Measurements from ENCODE around the gene OAF.

The OAF gene

DNA sequence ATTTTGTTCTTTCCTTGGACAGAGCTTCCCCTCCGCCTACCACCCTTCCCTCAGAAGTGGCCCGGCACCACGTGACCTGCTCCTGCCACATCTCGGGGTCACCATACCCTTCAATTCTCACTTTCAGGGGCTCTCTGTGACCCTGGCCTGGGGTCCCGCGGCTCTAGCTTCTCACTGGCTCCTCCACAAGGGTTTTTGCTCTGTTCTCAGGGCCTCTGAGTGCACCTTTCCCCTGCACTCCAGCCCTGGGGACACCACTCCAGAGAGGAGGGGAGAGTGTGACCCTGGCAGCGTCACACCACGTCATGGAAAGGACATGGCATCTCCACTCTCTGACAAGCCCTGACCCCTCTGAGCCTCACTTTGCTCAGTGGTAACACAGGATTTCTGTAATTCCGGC is 46.5 kb downstream of the OAF start:
- no peak for DNase-seq (ENCODE audit: extremely low read depth, low read depth)
- TF ChIP-seq, protein P1, sequence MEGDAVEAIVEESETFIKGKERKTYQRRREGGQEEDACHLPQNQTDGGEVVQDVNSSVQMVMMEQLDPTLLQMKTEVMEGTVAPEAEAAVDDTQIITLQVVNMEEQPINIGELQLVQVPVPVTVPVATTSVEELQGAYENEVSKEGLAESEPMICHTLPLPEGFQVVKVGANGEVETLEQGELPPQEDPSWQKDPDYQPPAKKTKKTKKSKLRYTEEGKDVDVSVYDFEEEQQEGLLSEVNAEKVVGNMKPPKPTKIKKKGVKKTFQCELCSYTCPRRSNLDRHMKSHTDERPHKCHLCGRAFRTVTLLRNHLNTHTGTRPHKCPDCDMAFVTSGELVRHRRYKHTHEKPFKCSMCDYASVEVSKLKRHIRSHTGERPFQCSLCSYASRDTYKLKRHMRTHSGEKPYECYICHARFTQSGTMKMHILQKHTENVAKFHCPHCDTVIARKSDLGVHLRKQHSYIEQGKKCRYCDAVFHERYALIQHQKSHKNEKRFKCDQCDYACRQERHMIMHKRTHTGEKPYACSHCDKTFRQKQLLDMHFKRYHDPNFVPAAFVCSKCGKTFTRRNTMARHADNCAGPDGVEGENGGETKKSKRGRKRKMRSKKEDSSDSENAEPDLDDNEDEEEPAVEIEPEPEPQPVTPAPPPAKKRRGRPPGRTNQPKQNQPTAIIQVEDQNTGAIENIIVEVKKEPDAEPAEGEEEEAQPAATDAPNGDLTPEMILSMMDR (IDR thresholded peaks at IDR 0.05; ENCODE audit: low read depth, low read length) = no peak

DNA sequence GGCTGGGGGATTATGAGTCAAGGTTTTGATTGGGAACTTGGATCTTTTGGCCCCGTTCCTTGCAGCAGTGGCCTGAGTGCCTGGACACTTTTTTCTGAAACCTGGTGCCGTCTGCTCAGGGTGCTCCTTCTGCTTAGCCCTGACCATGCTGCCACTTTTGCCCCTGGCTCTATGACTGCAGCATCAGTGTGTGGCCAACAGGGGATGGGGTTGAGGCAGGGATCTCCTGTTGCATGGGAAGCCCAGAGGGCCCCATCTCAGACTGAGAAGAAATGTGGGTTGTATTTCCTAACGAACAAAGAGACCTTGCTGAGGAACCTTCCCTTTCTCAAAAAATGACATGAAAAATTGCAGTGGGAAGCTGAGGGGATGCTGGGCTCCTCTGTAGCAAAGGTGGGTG is 47.8 kb downstream of the OAF start:
- TF ChIP-seq, protein P1 (IDR thresholded peaks at IDR 0.05; ENCODE audit: low read depth, low read length) = peak; percentile 2; the same call in 1 of the 2 replicates
- no peak for DNase-seq (ENCODE audit: extremely low read depth, low read depth)

DNA sequence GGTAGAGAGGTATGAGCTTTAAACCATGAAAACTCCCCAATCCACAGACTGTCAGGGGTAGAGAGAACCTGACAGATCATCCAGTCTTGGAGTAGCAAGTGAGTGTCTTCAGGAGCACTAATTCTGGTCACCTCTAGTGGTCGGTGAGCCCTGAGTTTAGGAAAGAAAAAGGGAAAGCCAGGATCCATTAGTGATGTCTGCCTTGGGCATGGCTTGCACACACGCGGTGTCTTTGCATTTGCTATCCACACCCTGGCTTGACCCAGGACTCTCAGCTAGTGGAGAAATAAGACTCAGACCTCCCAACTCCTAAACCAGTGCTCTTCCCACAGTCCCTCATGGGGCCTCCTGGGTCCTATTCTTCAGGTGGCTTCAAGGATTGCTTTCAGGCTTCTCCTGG is 48.4 kb downstream of the OAF start:
- TF ChIP-seq, protein P1 (IDR thresholded peaks at IDR 0.05; ENCODE audit: low read depth, low read length) = no peak
- DNase-seq (ENCODE audit: extremely low read depth, low read depth) = no peak

DNA sequence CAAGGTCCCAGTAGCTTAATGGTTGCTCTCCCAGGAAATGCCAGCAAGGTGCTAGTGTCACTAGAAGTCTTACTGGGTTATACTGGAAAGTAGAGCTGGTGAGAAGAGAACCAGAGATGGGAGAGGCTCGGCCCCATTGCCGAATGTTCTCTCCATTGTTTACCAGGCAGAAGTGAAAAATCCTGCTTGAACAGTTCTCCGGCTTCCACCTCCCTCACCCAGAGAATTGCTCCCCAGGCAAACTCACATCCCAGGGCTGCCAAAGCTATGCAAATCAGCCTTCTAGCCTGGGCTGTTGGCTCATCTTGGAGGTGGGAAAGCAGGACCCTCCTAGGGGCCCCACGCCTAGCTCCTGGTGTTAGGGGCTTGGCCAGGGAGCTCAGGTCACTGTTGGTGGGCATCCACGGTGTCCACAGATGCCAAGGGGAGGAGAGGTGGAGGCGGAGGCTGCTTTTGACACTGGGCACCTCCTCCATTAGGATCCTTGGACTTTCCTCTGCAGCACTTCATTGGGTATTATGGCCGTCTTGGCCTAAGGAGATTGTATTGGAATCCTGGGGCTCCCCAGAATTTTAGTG is 49.2 kb downstream of the OAF start:
- TF ChIP-seq, protein P1 (IDR thresholded peaks at IDR 0.05; ENCODE audit: low read depth, low read length) = no peak
- DNase-seq (ENCODE audit: extremely low read depth, low read depth) = no peak

DNA sequence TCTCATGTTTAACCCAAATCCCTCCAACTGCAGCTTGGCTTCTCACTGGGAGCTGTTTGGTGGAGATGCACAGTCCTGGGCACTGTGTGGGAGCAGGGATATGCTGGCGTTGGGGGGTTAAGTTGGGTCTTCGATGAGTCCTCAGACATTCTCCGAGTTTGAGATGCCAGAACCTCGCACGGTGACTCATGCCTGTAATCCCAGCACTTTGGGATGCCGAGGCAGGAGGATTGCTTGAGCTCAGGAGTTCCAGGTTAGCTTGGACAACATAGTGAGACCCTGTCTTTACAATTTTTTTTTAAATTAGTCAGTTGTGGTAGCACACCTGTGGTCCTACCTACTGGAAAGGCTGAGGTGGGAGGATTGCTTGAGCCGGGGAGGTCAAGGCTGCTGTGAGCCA is 49.8 kb downstream of the OAF start:
- no peak for DNase-seq (ENCODE audit: extremely low read depth, low read depth)
- TF ChIP-seq, protein P1 (IDR thresholded peaks at IDR 0.05; ENCODE audit: low read depth, low read length) = no peak

DNA sequence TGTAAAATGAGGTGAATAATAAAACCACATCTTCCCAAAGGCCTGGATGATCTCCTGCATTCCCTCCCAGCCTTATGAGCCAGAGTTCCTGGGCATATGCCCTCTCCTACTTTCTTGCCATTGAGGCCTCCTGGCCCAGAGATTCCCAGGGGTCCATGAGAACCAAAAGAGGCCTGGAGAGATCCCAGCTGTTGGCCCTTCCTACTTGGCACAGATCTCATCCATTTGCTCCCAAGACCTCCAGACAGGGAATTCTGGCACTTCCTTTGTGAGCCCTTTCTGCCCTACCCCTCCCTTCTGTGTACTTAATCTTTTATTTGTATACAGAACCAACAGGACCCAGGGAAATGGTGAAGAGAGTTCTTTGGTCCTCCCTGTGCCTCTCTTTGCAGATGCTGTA is 50.5 kb downstream of the OAF start:
- TF ChIP-seq, protein P1 (IDR thresholded peaks at IDR 0.05; ENCODE audit: low read depth, low read length) = no peak
- DNase-seq (ENCODE audit: extremely low read depth, low read depth) = no peak

DNA sequence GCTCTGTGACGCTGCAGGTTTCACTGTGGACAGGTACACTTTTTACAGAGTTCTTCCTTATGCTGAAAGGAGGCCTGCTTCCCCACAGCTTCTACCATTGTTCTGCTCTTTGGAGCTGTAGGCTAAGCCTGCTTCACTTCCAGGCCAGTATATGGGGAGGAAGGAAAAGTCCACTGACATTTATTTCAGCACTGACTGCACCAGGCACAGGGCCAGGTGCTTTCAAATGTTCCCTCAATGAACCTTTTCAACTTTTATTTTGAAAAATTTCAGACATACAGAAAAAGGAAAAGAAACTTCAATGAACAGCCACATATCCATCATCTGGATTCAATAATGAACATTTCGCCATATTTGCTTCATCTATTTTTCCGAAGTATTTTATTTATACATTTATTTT is 51.1 kb downstream of the OAF start:
- DNase-seq (ENCODE audit: extremely low read depth, low read depth) = no peak
- TF ChIP-seq, protein P1 (IDR thresholded peaks at IDR 0.05; ENCODE audit: low read depth, low read length) = no peak
